ENCODE results near the gene HMG20A. TPM values are rescaled to one million over a fixed set of nuclear protein-coding genes. Genes with fewer than 3 reads are reported as not detected.

The HMG20A gene
- total RNA-seq, 1 experiment from 2014 or later = 54.0 TPM

GRCh38 chr15:77494073-77494867, 73.6 kb downstream of the HMG20A start:
- BruUV-seq (replicated peaks) = no TSS peak
- ATAC-seq = no peak
- Histone ChIP-seq H3K4me1 (ENCODE audit: control insufficient read depth, insufficient read depth, low read length) (peaks cover 50% of the 10 kb centered on the region), H3K27ac (ENCODE audit: low read length) (peak overlapping the region; percentile 84), H3K27me3 (ENCODE audit: control insufficient read depth, insufficient read depth, low read length) (no peaks in the 10 kb centered on the region), H3K9me3 (ENCODE audit: control insufficient read depth, insufficient read depth, low read depth, low read length) (no peaks in the 10 kb centered on the region), H3K36me3 (ENCODE audit: control insufficient read depth, insufficient read depth, low read length) (no peaks in the 10 kb centered on the region), H3K4me3 (ENCODE audit: low read depth in 2 of 2, low read length in 2 of 2) (no peak overlapping the region)
- TF ChIP-seq TCF7L2 (IDR thresholded peaks at IDR 0.05; ENCODE audit: low read depth, low read length) = no peak
- no peak for TF ChIP-seq POLR2AphosphoS5 (IDR thresholded peaks at IDR 0.05; ENCODE audit: low read depth, low read length)
- no peak for TF ChIP-seq CTCF (IDR thresholded peaks at IDR 0.05)
- TF ChIP-seq, protein P1, sequence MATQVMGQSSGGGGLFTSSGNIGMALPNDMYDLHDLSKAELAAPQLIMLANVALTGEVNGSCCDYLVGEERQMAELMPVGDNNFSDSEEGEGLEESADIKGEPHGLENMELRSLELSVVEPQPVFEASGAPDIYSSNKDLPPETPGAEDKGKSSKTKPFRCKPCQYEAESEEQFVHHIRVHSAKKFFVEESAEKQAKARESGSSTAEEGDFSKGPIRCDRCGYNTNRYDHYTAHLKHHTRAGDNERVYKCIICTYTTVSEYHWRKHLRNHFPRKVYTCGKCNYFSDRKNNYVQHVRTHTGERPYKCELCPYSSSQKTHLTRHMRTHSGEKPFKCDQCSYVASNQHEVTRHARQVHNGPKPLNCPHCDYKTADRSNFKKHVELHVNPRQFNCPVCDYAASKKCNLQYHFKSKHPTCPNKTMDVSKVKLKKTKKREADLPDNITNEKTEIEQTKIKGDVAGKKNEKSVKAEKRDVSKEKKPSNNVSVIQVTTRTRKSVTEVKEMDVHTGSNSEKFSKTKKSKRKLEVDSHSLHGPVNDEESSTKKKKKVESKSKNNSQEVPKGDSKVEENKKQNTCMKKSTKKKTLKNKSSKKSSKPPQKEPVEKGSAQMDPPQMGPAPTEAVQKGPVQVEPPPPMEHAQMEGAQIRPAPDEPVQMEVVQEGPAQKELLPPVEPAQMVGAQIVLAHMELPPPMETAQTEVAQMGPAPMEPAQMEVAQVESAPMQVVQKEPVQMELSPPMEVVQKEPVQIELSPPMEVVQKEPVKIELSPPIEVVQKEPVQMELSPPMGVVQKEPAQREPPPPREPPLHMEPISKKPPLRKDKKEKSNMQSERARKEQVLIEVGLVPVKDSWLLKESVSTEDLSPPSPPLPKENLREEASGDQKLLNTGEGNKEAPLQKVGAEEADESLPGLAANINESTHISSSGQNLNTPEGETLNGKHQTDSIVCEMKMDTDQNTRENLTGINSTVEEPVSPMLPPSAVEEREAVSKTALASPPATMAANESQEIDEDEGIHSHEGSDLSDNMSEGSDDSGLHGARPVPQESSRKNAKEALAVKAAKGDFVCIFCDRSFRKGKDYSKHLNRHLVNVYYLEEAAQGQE (IDR thresholded peaks at IDR 0.05; ENCODE audit: insufficient read depth in 1 of 2, low read depth in 2 of 2, low read length in 1 of 2) = no peak
- no peak for TF ChIP-seq SIN3A (IDR thresholded peaks at IDR 0.05; ENCODE audit: borderline replicate concordance, insufficient read depth, low read depth, low read length)
- intact Hi-C loops (cut with micrococcal nuclease; ENCODE audit: unreplicated experiment) = loop anchor here (10.0 kb wide), 1 partner anchor 309 kb away; no protein-coding TSS in a partner anchor
- POLR2A ChIA-PET = no interaction called here
- in situ Hi-C loops (cut with HindIII; ENCODE audit: low pct_unique_long_range_greater_than_20kb, low sequenced_read_pairs) = no loop called here
- CTCF ChIA-PET = interaction anchor here (0.6 kb wide), 1 partner anchor 725 kb away, joined by 3 read pairs; no protein-coding TSS in a partner anchor
- no peak for DNase-seq (ENCODE audit: low read depth, low spot score)

DNA sequence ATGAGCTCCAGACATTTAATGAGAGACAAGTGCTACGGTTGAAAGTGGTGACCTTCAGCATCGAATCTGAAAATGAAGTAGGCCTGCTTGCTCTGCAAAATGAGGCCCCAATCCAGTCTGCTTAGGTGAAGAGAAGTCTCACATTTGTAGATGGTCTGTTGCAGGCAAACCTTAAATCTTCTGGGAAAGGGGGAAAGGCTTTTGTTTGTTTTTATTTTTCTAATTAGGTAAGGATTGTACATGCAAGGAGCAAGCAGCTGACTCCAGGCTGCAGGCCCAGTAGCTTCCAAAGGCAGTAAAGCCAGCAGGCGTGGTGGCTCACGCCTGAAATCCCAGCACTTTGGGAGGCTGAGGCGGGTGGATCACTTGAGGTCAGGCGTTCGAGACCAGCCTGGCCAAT, 74.3 kb downstream of the HMG20A start:
- Histone ChIP-seq H3K36me3 (ENCODE audit: control insufficient read depth, insufficient read depth, low read length) (no peaks in the 10 kb centered on the region), H3K4me1 (ENCODE audit: control insufficient read depth, insufficient read depth, low read length) (peaks cover 54% of the 10 kb centered on the region), H3K27me3 (ENCODE audit: control insufficient read depth, insufficient read depth, low read length) (no peaks in the 10 kb centered on the region), H3K9me3 (ENCODE audit: control insufficient read depth, insufficient read depth, low read depth, low read length) (no peaks in the 10 kb centered on the region), H3K4me3 (ENCODE audit: low read depth in 2 of 2, low read length in 2 of 2) (no peak overlapping the region), H3K27ac (ENCODE audit: low read length) (peak overlapping the region; percentile 84)
- DNase-seq (ENCODE audit: low read depth, low spot score) (no peak), ATAC-seq (no peak)
- no TSS peak for BruUV-seq (replicated peaks)
- CTCF ChIA-PET = interaction anchor here (0.6 to 1.0 kb wide), 2 partner anchors 48 to 724 kb away, joined by 3 read pairs; no protein-coding TSS in a partner anchor
- POLR2A ChIA-PET = interaction anchor here (0.6 kb wide), 1 partner anchor 312 kb away, joined by 9 read pairs; no protein-coding TSS in a partner anchor
- in situ Hi-C loops (cut with HindIII; ENCODE audit: low pct_unique_long_range_greater_than_20kb, low sequenced_read_pairs) = no loop called here
- TF ChIP-seq SIN3A (IDR thresholded peaks at IDR 0.05; ENCODE audit: borderline replicate concordance, insufficient read depth, low read depth, low read length) (no peak), POLR2AphosphoS5 (IDR thresholded peaks at IDR 0.05; ENCODE audit: low read depth, low read length) (no peak), TCF7L2 (IDR thresholded peaks at IDR 0.05; ENCODE audit: low read depth, low read length) (no peak), CTCF (IDR thresholded peaks at IDR 0.05) (no peak)
- TF ChIP-seq, protein P1 (IDR thresholded peaks at IDR 0.05; ENCODE audit: insufficient read depth in 1 of 2, low read depth in 2 of 2, low read length in 1 of 2) = no peak
- intact Hi-C loops (cut with micrococcal nuclease; ENCODE audit: unreplicated experiment) = loop anchor here (10.0 kb wide), 1 partner anchor 310 kb away; no protein-coding TSS in a partner anchor

Data from Panc1 (cell line).